Measurements from ENCODE around the gene SPTLC1.
"Not testable (repeated sequence)": the region's sequence is repeated elsewhere in the genome, so short reads cannot be mapped to it uniquely, and the experiment has no call there.

The SPTLC1 gene

GRCh38 chr9:92021785-92022541 lies 93.2 kb downstream of the SPTLC1 start:
- not testable (repeated sequence) for H3K9ac ChIP-seq (ENCODE audit: low read length); DNase-seq; H3K79me2 ChIP-seq (ENCODE audit: control insufficient read depth, insufficient read depth, low read length); H3K4me2 ChIP-seq (ENCODE audit: low read length); H3K4me1 ChIP-seq (ENCODE audit: control insufficient read depth, low read depth, low read length); H2BK15ac ChIP-seq (replicated peaks; ENCODE audit: low read depth); H4K8ac ChIP-seq (ENCODE audit: low read depth, low read length); H3K27me3 ChIP-seq (ENCODE audit: insufficient read depth, low read length, poor library complexity); H2BK5ac ChIP-seq (ENCODE audit: low read length); H3K56ac ChIP-seq (ENCODE audit: low read length); H3K79me1 ChIP-seq (ENCODE audit: low read length); H3K4me3 ChIP-seq (ENCODE audit: low read length); H3K23ac ChIP-seq (ENCODE audit: low read length); H2AK5ac ChIP-seq (ENCODE audit: low read length); H3K18ac ChIP-seq (ENCODE audit: low read length); H3K4ac ChIP-seq (ENCODE audit: low read depth, low read length); H2BK120ac ChIP-seq (ENCODE audit: low read depth, low read length); H3K36me3 ChIP-seq (ENCODE audit: control insufficient read depth, insufficient read depth, low read length); H4K5ac ChIP-seq (ENCODE audit: low read length); H3K27ac ChIP-seq (ENCODE audit: low read depth, low read length)
- no CpG with 5 or more reads among the region's 7 CpGs for whole genome bisulfite sequencing (ENCODE audit: extremely low coverage, insufficient coverage, low lambda C conversion rate)

DNA sequence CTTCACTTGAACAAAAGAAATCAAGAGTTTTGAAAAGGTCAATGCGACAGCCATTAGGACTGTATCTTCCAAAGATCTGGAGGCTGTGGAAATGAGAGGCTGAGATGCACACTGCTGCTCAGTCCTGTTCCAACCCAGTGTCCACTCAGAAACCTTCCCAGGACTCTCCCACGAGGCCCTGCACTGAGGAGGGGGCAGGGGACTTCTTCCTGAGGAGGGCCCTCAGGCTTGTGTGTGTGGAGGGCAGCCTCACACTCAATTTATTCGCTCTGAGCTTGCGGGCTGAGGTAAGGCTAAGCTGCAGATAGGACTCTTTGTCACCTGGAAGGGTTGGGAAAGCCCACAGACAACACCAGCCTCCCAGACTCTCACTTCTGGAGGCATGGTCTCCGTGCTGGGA lies 95.6 kb downstream of the SPTLC1 start:
- Histone ChIP-seq H2BK15ac (replicated peaks; ENCODE audit: low read depth) (no peak overlapping the region), H3K18ac (ENCODE audit: low read length) (no peak overlapping the region), H3K4me1 (ENCODE audit: control insufficient read depth, low read depth, low read length) (no peaks in the 10 kb centered on the region), H4K8ac (ENCODE audit: low read depth, low read length) (no peak overlapping the region), H2BK5ac (ENCODE audit: low read length) (no peak overlapping the region), H3K4me3 (ENCODE audit: low read length) (no peak overlapping the region), H3K4ac (ENCODE audit: low read depth, low read length) (no peak overlapping the region), H3K4me2 (ENCODE audit: low read length) (no peak overlapping the region), H3K36me3 (ENCODE audit: control insufficient read depth, insufficient read depth, low read length) (no peaks in the 10 kb centered on the region), H3K79me1 (ENCODE audit: low read length) (no peaks in the 10 kb centered on the region), H3K27ac (ENCODE audit: low read depth, low read length) (no peak overlapping the region), H3K9ac (ENCODE audit: low read length) (no peak overlapping the region), H4K5ac (ENCODE audit: low read length) (no peak overlapping the region), H2BK120ac (ENCODE audit: low read depth, low read length) (no peak overlapping the region), H3K56ac (ENCODE audit: low read length) (no peak overlapping the region), H3K23ac (ENCODE audit: low read length) (no peak overlapping the region), H2AK5ac (ENCODE audit: low read length) (no peak overlapping the region), H3K79me2 (ENCODE audit: control insufficient read depth, insufficient read depth, low read length) (no peaks in the 10 kb centered on the region), H3K27me3 (ENCODE audit: insufficient read depth, low read length, poor library complexity) (no peaks in the 10 kb centered on the region)
- WGBS (ENCODE audit: extremely low coverage, insufficient coverage, low lambda C conversion rate): no CpG with 5 or more reads among the region's 5 CpGs
- no peak for DNase-seq

- Histone ChIP-seq H3K4me2 (ENCODE audit: low read length) (no peak overlapping the region), H3K79me1 (ENCODE audit: low read length) (no peaks in the 10 kb centered on the region), H2BK15ac (replicated peaks; ENCODE audit: low read depth) (no peak overlapping the region), H3K79me2 (ENCODE audit: control insufficient read depth, insufficient read depth, low read length) (no peaks in the 10 kb centered on the region), H3K23ac (ENCODE audit: low read length) (no peak overlapping the region), H2BK120ac (ENCODE audit: low read depth, low read length) (no peak overlapping the region), H3K27me3 (ENCODE audit: insufficient read depth, low read length, poor library complexity) (no peaks in the 10 kb centered on the region), H2BK5ac (ENCODE audit: low read length) (no peak overlapping the region), H3K4me3 (ENCODE audit: low read length) (no peak overlapping the region), H2AK5ac (ENCODE audit: low read length) (no peak overlapping the region), H3K4ac (ENCODE audit: low read depth, low read length) (no peak overlapping the region), H3K18ac (ENCODE audit: low read length) (no peak overlapping the region), H3K56ac (ENCODE audit: low read length) (no peak overlapping the region), H4K5ac (ENCODE audit: low read length) (no peak overlapping the region), H3K4me1 (ENCODE audit: control insufficient read depth, low read depth, low read length) (no peaks in the 10 kb centered on the region), H3K27ac (ENCODE audit: low read depth, low read length) (no peak overlapping the region), H4K8ac (ENCODE audit: low read depth, low read length) (no peak overlapping the region), H3K36me3 (ENCODE audit: control insufficient read depth, insufficient read depth, low read length) (no peaks in the 10 kb centered on the region), H3K9ac (ENCODE audit: low read length) (no peak overlapping the region)
- peak; percentile 79 for DNase-seq
- no CpG with 5 or more reads among the region's 2 CpGs for WGBS (ENCODE audit: extremely low coverage, insufficient coverage, low lambda C conversion rate)
Observed at GRCh38 chr9:92010705-92011536, 104.3 kb downstream of the SPTLC1 start.

DNA sequence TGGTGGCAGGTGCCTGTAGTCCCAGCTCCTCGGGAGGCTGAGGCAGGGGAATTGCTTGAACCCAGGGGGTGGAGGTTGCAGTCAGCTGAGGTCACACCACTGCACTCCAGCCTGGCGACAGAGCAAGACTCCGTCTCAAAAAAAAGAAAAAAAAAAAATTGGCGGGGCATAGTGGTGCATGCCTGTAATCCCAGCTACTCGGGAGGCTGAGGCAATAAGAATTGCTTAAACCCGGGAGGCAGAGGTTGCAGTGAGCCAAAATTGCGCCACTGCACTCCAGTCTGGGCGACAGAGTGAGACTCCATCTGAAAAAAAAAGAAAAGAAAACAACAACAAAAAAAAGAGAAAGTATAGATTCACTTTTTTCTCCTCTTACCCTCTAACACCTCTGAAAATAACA lies 105.0 kb downstream of the SPTLC1 start:
- not testable (repeated sequence) for H3K18ac ChIP-seq (ENCODE audit: low read length); H4K8ac ChIP-seq (ENCODE audit: low read depth, low read length); H3K56ac ChIP-seq (ENCODE audit: low read length); H3K79me2 ChIP-seq (ENCODE audit: control insufficient read depth, insufficient read depth, low read length); H3K27ac ChIP-seq (ENCODE audit: low read depth, low read length); H3K23ac ChIP-seq (ENCODE audit: low read length); H3K9ac ChIP-seq (ENCODE audit: low read length); H2BK5ac ChIP-seq (ENCODE audit: low read length); H4K5ac ChIP-seq (ENCODE audit: low read length); H3K4me1 ChIP-seq (ENCODE audit: control insufficient read depth, low read depth, low read length); H3K4me3 ChIP-seq (ENCODE audit: low read length); H2AK5ac ChIP-seq (ENCODE audit: low read length); H3K79me1 ChIP-seq (ENCODE audit: low read length); H3K36me3 ChIP-seq (ENCODE audit: control insufficient read depth, insufficient read depth, low read length); DNase-seq; H3K4me2 ChIP-seq (ENCODE audit: low read length); H3K4ac ChIP-seq (ENCODE audit: low read depth, low read length); H3K27me3 ChIP-seq (ENCODE audit: insufficient read depth, low read length, poor library complexity); H2BK120ac ChIP-seq (ENCODE audit: low read depth, low read length); H2BK15ac ChIP-seq (replicated peaks; ENCODE audit: low read depth)
- no CpG with 5 or more reads among the region's 8 CpGs for WGBS (ENCODE audit: extremely low coverage, insufficient coverage, low lambda C conversion rate)

DNA sequence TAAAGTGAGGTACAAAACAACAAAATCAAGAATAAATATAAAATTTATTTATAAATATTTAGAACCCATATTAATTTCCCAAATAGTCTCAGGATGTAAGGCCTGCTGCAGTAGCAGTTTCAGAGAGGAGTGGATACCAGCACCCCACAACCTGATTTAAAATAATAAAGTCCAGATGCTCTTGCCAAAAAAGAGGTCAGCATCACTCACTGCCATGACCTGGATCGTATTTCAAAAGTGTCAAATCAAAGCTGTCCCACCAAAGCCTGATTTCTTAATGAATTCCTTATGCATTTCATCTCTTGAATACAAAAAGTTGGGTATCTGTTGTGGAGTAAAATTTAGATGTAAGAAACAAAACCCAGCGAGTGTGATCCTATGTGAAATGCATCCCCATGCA lies 107.2 kb downstream of the SPTLC1 start:
- no peak overlapping the region for H3K27ac ChIP-seq (ENCODE audit: low read depth, low read length)

More for the DNA sequence above, 107.2 kb downstream of the SPTLC1 start:
- Histone ChIP-seq H3K23ac (ENCODE audit: low read length) (no peak overlapping the region), H4K8ac (ENCODE audit: low read depth, low read length) (no peak overlapping the region), H2BK5ac (ENCODE audit: low read length) (no peak overlapping the region), H3K4me1 (ENCODE audit: control insufficient read depth, low read depth, low read length) (no peaks in the 10 kb centered on the region), H3K27me3 (ENCODE audit: insufficient read depth, low read length, poor library complexity) (no peaks in the 10 kb centered on the region), H3K4me2 (ENCODE audit: low read length) (no peak overlapping the region), H3K79me1 (ENCODE audit: low read length) (no peaks in the 10 kb centered on the region), H3K56ac (ENCODE audit: low read length) (no peak overlapping the region), H4K5ac (ENCODE audit: low read length) (no peak overlapping the region), H3K36me3 (ENCODE audit: control insufficient read depth, insufficient read depth, low read length) (no peaks in the 10 kb centered on the region), H3K4me3 (ENCODE audit: low read length) (no peak overlapping the region), H2BK120ac (ENCODE audit: low read depth, low read length) (no peak overlapping the region), H3K79me2 (ENCODE audit: control insufficient read depth, insufficient read depth, low read length) (no peaks in the 10 kb centered on the region), H2BK15ac (replicated peaks; ENCODE audit: low read depth) (no peak overlapping the region), H2AK5ac (ENCODE audit: low read length) (no peak overlapping the region), H3K18ac (ENCODE audit: low read length) (no peak overlapping the region), H3K9ac (ENCODE audit: low read length) (no peak overlapping the region), H3K4ac (ENCODE audit: low read depth, low read length) (no peak overlapping the region)
- DNase-seq: no peak
- no CpG with 5 or more reads among the region's 2 CpGs for WGBS (ENCODE audit: extremely low coverage, insufficient coverage, low lambda C conversion rate)
